Panc1 (cell line): Measurements from ENCODE around the gene FOXI3. TPM values are rescaled to one million over a fixed set of nuclear protein-coding genes. Genes with fewer than 3 reads are reported as not detected.

ENCODE experiments used
- ATAC-seq: fragments of 200-7000 bp; cut with Tn5 transposase; 2 replicates; pipeline ENCODE4 v1.9.1; 2020; ENCODE audit warnings: mild to moderate bottlenecking, moderate library complexity
- BruUV-seq: library from RNA; stranded (reverse); fragments of 400-500 nt; replicated peaks from 2 replicates; lab custom pipeline; 2021; lab: Mats Ljungman, UMichigan
- CTCF ChIA-PET: fragments of 300-600 bp; sonication (Branson Sonifier 250); formaldehyde crosslinking; loops from one replicate; lab custom pipeline; 2022; ENCODE audit warnings: antibody characterized with exemption; lab: Charles Lee
- POLR2A ChIA-PET: fragments of 300-600 bp; sonication (Branson Sonifier 250); formaldehyde crosslinking; loops from one replicate; lab custom pipeline; 2022; ENCODE audit warnings: antibody characterized with exemption; lab: Charles Lee
- DNase-seq: peaks from one replicate; pipeline ENCODE4 v3.0.0-alpha.2; 2010; ENCODE audit warnings: low read depth, low spot score
- H3K27ac ChIP-seq: 2 replicates; pipeline ENCODE4 v1.5.1; 2011; ENCODE audit warnings: mild to moderate bottlenecking, low read length, inconsistent platforms
- H3K27me3 ChIP-seq: fragments of 200-500 bp; sonication (Bioruptor generic); 2 replicates; pipeline ENCODE4 v1.6.0; 2014; ENCODE audit warnings: low read length, inconsistent platforms; ENCODE audit not compliant: control insufficient read depth, insufficient read depth
- H3K36me3 ChIP-seq: fragments of 200-500 bp; sonication (Bioruptor generic); 2 replicates; pipeline ENCODE4 v1.5.1; 2014; ENCODE audit warnings: inconsistent platforms, mild to moderate bottlenecking, low read length, moderate library complexity; ENCODE audit not compliant: control insufficient read depth, insufficient read depth
- H3K4me1 ChIP-seq: 2 replicates; pipeline ENCODE4 v1.5.1; 2011; ENCODE audit warnings: inconsistent platforms, mild to moderate bottlenecking, low read length, moderate library complexity; ENCODE audit not compliant: control insufficient read depth, insufficient read depth
- H3K4me3 ChIP-seq, 2 experiments: 2 replicates each; pipeline ENCODE4 v1.5.1; 2011 to 2012; ENCODE audit warnings: low read depth in 2 of 2, low read length in 2 of 2, mild to moderate bottlenecking in 2 of 2, inconsistent platforms in 1 of 2, moderate library complexity in 1 of 2
- H3K9me3 ChIP-seq: fragments of 200-500 bp; sonication (Bioruptor generic); 2 replicates; pipeline ENCODE4 v1.5.1; 2014; ENCODE audit warnings: low read depth, mild to moderate bottlenecking, inconsistent platforms, low read length, moderate library complexity; ENCODE audit not compliant: control insufficient read depth, insufficient read depth
- CTCF ChIP-seq: fragments of 450-650 bp; IDR thresholded peaks from 2 replicates; pipeline ENCODE4 v1.5.1; 2017; ENCODE audit warnings: mild to moderate bottlenecking
- POLR2AphosphoS5 ChIP-seq: IDR thresholded peaks from 2 replicates; pipeline ENCODE4 v1.6.1; 2012; ENCODE audit warnings: mild to moderate bottlenecking, low read depth, low read length, moderate library complexity
- REST ChIP-seq, 2 experiments: IDR thresholded peaks; 2 replicates each; pipeline ENCODE4 v1.6.1; 2011 to 2012; ENCODE audit warnings: low read depth in 2 of 2, control low read depth in 1 of 2, low read length in 1 of 2, mild to moderate bottlenecking in 1 of 2, moderate library complexity in 1 of 2; ENCODE audit not compliant: insufficient read depth in 1 of 2
- SIN3A ChIP-seq: IDR thresholded peaks from 2 replicates; pipeline ENCODE4 v1.6.1; 2012; ENCODE audit warnings: low read depth, mild to moderate bottlenecking, low read length, moderate library complexity, borderline replicate concordance; ENCODE audit not compliant: insufficient read depth
- TCF7L2 ChIP-seq: IDR thresholded peaks from 2 replicates; pipeline ENCODE4 v1.6.1; 2011; ENCODE audit warnings: mild to moderate bottlenecking, low read depth, low read length, inconsistent platforms
- in situ Hi-C: cut with HindIII; loops from 2 replicates; pipeline ENCODE4 v1.10.0; 2016; ENCODE audit warnings: low sequenced_read_pairs, low pct_unique_long_range_greater_than_20kb
- intact Hi-C: fragments of 100-400 bp; cut with micrococcal nuclease; formaldehyde crosslinking; loops from one replicate; pipeline ENCODE4 v1.10.0; 2022; ENCODE audit not compliant: unreplicated experiment
- total RNA-seq: library from RNA; stranded (reverse); gene quantifications from one replicate; pipeline ENCODE4 v1.2.1, GENCODE V29; 2021; ENCODE audit not compliant: unreplicated experiment

The FOXI3 gene
- total RNA-seq, 1 experiment from 2014 or later = not detected

- intact Hi-C loops (no loop called here), in situ Hi-C loops (no loop called here)
- no peaks in the 10 kb centered on the region for H3K9me3 ChIP-seq
- CTCF ChIA-PET = no interaction called here
- BruUV-seq = no TSS peak
- POLR2A ChIA-PET = no interaction called here
- no peak for DNase-seq
- H3K4me1 ChIP-seq = no peaks in the 10 kb centered on the region
- no peaks in the 10 kb centered on the region for H3K36me3 ChIP-seq
- H3K4me3 ChIP-seq = no peak overlapping the region
- no peaks in the 10 kb centered on the region for H3K27me3 ChIP-seq
- H3K27ac ChIP-seq = no peak overlapping the region
- ATAC-seq = no peak
- TF ChIP-seq TCF7L2 (no peak), CTCF (no peak), SIN3A (no peak), REST (IDR thresholded peaks at IDR 0.05; ENCODE audit: insufficient read depth in 1 of 2, low read depth in 2 of 2, low read length in 1 of 2) (no peak)
Measured at GRCh38 chr2:88464153-88464552, 11.7 kb upstream of the FOXI3 start.

- ATAC-seq = 0 out of 2 replicates have a peak, but pooled peaks have one; percentile 56
- in situ Hi-C loops = no loop called here
- TF ChIP-seq SIN3A (no peak), TCF7L2 (no peak), POLR2AphosphoS5 (no peak)
- ChIA-PET CTCF (interaction anchor here (0.6 kb wide), 1 partner anchor 133 kb away, joined by 9 read pairs; no protein-coding TSS in a partner anchor), POLR2A (no interaction called here)
- no peaks in the 10 kb centered on the region for H3K36me3 ChIP-seq
- peaks cover 9% of the 10 kb centered on the region for H3K27me3 ChIP-seq
- intact Hi-C loops = no loop called here
- BruUV-seq = no TSS peak
- no peak overlapping the region for H3K4me3 ChIP-seq
- H3K9me3 ChIP-seq = no peaks in the 10 kb centered on the region
- H3K4me1 ChIP-seq = no peaks in the 10 kb centered on the region
- DNase-seq = no peak
- H3K27ac ChIP-seq = no peak overlapping the region
Measured at GRCh38 chr2:88458633-88459032, 6.1 kb upstream of the FOXI3 start.

GRCh38 chr2:88452980-88453582 lies 588 bp upstream of the FOXI3 start:
- TF ChIP-seq CTCF = no peak
- no peak for TF ChIP-seq TCF7L2
- TF ChIP-seq SIN3A = no peak
- no peak for TF ChIP-seq POLR2AphosphoS5
- no peak for TF ChIP-seq REST (IDR thresholded peaks at IDR 0.05; ENCODE audit: insufficient read depth in 1 of 2, low read depth in 2 of 2, low read length in 1 of 2)
- in situ Hi-C loops = no loop called here
- ChIA-PET CTCF (no interaction called here), POLR2A (no interaction called here)
- H3K9me3 ChIP-seq = no peaks in the 10 kb centered on the region
- H3K4me3 ChIP-seq = 0 out of 4 replicates have a peak overlapping the region, but pooled peaks of 1 of the 2 experiments have one; percentile 23
- intact Hi-C loops = loop anchor here (5.0 kb wide), 1 partner anchor 261 kb away; no protein-coding TSS in a partner anchor
- no peaks in the 10 kb centered on the region for H3K36me3 ChIP-seq
- ATAC-seq (no peak), DNase-seq (no peak)
- peaks cover 32% of the 10 kb centered on the region for H3K27me3 ChIP-seq
- no peak overlapping the region for H3K27ac ChIP-seq
- peaks cover 6% of the 10 kb centered on the region for H3K4me1 ChIP-seq
- BruUV-seq = no TSS peak
